GM19455 (cell line): ENCODE measurements around the gene CTIF.
"Not testable (repeated sequence)": the region's sequence is repeated elsewhere in the genome, so short reads cannot be mapped to it uniquely, and the experiment has no call there.

Source experiments
- ATAC-seq: cut with Tn5 transposase; IDR thresholded peaks from one replicate; pipeline ENCODE4 v1.9.1; 2021; ENCODE audit not compliant: unreplicated experiment

CTIF gene

DNA sequence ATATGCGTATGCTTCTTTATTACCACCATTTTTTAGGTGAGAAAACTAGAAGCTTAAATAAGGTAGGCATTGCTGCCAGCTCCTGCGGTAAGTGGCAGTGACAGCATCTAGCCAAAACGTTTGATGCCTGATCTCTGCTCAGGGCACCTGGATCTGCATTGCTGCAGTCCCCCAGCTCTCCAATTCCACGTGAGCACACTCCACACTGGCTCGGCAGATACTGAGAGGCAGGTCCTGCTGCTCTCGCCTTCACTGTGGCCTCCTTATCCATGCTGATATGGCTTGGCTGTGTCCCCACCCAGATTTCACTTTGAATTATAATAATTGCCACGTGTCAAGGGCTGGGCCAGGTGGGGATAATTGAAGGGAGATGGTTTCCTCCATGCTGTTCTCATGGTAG lies 160.9 kb downstream of the CTIF start:
- ATAC-seq, result no peak

DNA sequence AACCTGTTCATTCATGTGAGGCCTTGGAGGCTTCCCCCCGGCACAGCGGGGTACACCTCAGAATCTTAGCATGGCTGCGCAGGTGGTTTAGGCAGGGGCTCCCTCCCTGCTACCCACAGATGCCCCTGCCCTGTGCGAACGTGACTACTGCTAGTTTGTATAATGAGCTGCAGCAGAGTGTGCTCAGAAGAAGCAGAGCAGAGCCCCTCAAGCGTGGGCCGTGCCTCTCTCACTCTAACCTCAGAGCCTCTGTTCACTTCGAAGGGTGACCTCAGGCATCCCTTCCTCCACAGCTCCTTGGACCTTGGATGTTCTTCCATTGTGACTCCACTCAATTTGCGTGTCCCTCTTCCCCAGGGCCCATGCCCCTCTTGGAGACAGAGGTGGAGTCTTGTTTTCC lies 161.6 kb downstream of the CTIF start:
- no peak for ATAC-seq

DNA sequence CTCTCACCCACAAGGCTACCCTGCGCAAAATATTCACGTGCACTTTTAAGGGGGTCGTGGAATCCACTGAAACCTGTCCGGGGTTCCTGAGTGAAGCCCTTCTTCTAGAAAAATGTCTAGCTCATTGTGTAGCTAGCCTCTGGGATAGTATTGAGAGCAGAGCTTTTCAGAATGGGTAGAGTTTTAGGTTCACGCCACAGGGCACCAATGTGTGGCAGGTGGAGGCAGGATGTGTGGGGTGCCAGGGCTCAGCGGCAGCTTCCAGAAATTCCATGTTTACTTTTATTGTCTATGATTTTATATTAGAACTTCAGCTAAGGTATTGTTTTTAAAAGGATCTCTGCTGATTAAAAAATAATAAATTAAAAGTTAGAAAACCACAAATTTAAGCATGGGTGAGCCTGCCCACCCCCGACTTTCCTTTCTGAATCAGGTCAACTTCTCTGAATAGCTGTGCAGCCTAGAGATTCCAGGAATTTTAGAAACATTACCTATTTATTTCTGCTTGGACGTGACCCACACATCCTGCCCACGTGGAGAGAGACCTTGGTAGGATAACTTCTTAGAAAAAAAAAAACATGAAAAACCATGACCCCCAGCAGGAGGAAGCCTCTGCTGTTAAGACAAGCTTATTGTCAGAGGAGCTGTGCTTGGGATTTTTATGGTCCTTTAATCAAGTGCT lies 163.7 kb downstream of the CTIF start:
- ATAC-seq, result no peak

DNA sequence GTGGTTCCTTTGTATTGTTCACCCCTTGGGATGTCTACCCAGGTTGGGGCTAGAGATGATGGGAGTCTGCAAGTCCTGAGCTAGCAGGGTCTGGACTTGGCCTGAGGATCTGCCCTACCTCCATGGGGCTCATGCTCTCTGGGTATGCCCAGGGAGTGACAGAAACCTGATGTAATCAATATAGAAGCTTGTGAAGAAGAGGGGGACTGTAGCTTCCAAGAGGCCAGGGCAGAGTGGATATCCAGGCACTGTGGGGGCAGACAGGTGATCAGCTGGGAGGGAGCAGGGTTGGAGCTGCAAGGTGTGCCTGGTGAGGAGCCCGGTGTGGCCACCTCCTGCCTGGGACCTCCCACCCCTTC lies 164.2 kb downstream of the CTIF start:
- no peak for ATAC-seq

DNA sequence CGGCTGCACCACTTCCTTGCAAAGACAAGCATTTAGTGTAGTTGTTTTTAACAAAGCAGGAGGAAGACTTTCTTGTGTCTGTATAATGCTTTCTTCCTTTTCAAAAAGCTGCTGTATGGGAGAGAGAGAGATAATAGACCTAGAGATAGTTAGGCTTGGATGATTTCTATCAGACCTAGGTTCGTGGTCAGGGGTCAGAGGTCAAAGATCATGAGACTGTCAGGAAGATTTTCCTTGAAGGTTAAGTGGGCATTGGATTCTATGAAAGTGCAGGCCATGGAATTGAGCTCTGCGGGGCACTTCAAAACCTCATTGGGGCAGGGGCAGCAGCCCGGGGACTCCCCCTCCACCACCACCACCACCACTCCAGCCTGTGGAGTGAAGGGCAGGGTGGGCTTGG lies 164.6 kb downstream of the CTIF start:
- no peak for ATAC-seq

DNA sequence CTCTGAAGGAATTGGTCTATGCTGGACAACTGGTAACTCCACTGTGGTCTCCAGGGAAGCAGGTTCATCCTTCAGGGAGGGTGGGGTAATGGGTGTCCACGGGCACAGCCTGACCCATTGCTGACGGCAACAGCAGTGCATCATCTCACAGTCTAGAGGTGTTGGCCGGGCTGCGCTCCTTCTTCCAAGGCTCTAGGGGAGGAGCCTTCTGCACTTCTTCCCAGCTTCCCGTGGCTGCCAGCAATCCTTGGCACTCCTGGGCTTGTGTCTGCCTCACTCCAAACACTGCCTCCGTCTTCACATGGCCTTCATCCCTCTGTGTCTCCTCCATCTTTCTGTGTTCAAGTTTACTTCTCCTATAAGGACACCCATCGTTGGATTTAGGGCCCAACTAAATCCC lies 166.2 kb downstream of the CTIF start:
- ATAC-seq, result no peak

DNA sequence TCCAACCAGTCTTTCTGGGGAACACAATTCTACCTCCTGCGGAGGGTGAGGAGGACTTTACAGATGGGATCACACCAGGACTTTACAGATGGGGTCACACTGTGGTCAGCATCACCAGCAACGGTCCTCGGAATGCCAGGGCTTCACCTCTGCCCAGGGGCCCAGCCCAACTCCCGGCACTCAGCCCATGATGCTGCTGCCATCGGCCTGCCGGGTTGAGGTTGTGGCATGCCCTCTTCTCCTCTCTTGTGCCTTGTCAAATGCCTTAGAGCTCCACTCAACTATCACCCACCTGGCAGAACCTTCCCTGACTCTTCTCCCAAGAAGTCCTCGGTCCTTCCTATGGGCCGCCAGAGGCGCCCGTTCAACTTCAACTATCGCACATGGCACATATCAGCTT lies 166.7 kb downstream of the CTIF start:
- no peak for ATAC-seq

DNA sequence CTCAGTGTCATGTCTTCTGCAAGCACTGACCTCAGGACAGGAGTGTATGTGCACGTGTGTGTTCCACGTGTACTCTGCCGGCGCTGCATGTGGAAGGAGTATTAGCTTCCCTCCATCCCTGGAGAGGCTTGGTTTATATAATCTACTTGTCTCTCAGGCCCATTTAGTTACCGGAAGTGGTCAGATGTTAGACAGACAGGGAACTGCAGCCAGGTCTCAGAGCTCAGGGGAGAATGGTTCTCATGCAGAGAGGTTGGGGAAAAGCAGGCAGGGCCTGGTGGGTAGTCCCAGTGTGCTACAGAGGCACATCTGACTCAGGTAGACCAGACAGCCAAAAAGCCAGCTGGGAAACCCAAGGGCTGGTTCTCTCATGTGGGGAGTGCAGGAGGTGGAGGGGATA lies 167.9 kb downstream of the CTIF start:
- ATAC-seq, result no peak

DNA sequence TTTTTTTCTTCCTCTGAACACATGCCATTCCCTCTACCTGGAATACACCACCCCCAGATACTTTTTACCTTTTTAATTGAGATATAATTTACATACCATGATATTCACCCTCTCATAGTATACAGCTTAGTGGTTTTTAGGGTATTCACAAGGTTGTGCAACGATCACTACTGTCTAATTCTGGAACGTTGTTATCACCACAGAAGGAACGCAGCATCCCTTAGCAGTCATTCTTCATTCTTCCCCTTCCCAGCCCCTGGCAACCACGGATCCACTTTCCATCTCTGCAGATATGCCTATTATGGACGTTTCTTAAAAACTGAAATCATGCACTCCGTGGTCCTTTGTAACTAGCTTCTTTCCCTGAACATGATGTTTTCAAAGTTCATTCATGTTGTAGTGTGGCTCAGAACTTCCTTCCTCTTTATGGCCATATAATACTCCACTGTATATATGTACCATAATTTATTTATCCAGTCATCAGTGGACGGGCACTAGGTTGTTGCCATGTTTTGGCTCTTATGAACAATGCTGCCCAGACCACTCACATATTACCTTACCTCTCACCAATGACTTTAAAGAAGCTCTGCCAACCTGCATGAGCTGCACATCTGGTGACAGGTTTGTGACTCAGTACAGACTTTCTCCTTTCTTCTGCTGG lies 168.9 kb downstream of the CTIF start:
- ATAC-seq, result no peak

DNA sequence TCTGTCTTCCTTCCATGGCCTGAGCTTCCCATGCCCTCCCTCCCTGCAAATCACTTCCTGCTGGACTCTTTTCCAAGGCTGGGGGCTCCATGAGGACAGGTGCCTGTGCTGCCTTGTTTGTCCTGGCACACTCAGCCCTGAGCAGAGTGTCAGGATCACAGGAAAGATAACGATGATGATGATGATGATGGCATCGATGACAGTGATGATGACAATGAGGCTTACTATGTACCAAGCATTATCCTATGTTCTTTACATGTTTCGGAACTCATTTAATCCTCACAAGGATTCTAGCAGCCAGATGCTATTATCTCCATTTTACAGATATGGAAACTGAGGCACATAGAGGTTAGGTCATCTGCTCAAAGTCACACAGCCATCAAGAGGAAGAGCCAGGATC lies 170.0 kb downstream of the CTIF start:
- no peak for ATAC-seq

DNA sequence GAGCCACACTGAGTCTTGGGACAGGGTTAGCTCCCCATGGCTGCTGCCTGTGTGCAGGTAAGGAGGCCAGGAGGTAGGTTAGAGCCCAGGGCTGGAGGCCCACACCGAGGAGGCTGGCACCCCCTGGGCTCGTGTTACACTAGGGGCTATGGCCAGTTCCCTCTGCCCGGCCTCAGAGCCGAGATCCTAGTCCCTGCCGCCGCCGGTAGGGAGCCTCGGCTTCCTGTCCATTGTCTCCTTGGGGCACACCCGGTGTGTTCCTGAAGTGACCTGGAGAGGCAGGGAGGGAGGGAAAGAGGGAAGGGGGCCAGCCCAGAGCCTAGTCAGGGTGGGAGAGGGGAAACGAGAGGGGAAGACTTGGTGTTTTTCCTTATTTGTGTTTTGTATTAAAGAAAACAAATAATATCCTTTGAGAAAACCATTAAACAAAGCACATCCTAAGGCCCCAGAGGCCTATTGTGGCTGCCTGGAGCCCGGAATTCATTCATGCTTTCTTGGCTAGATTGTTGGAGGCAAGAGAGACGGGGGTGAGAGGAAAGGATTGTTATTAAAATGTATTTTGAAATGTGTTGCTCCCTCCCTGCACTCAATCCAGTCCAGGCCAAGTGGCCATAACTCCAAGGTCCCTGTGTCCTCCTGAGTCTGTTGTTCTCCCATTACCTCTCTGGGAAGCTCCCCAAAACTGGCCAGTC lies 170.7 kb downstream of the CTIF start:
- ATAC-seq, result no peak

DNA sequence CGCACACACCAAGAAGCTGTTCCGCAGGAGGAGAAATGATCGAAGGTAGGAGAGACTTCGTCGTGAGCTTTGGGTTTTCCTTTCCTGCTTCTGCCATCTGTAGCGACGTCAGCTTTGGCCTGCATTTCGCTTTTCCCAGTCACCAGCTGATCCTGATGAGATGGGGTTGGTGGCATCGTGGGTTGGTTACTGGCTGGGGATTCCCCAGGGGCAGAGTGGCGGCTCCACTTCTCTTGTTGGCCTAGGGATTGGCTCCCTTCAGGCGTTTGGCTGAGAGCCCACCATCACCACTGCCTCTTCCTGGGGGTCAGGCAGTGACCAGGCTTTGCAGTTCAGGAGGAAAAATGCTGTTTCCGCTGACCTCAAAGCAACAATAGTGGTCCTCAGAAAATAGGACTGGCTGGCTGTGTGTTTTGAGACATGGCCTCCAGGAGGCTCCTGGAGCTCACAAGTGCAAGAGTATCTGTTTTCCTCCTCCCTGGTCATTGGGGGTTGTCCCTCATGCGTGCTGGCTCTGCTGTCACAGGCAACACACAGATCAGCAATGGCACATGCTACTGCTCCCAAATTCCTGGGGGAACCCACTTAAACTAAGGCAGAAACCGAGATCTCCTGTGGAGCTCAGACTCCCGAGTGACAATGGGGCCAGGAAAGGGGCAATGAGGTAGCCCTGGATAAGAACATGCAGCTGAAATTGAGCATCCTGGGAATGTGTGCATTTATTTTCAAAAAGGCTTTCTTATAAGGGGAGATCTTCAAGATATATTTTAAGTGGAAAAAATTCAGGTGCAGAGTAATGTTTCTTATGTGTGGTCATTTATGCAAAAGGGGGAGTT lies 173.0 kb downstream of the CTIF start:
- ATAC-seq, result no peak

DNA sequence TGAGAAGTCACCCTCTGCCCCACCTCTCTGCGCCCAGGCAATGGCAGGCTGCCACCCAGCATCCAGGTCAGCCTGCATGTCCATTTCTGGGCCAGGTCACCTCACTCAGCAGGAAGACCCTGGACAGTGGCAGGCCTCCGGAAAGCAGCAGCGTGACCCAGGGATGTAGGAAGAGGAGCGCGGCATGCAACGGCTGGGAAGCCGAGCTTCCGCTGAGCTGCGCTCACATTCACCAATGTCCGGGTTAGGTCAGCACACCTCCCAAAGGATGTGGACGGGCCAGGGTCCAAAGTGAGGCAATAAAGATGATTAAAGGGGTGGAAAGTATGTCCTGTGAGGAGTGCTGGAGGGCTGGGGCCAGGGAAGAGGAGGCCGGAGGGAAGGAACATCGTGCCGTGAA lies 174.5 kb downstream of the CTIF start:
- no peak for ATAC-seq

DNA sequence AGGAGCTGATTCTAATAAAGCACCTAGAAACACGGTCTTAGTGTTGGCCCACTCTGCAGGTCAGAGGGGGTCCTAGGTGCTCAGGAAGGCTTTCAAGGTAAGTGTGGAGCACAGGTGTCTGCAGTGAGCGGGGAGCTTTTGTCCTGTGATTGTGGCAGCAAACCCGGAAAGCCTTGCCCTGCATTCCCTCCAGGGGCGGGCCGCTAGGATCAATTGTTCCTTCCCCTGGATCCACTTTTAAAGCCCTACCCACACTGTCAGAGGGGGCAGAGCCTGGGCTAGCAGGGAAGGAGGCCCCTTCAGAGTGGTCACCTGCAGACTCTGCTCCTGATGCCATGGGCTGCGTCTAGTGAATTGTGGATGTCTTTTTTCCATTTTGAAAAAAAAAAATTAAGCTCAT lies 176.0 kb downstream of the CTIF start:
- no peak for ATAC-seq

DNA sequence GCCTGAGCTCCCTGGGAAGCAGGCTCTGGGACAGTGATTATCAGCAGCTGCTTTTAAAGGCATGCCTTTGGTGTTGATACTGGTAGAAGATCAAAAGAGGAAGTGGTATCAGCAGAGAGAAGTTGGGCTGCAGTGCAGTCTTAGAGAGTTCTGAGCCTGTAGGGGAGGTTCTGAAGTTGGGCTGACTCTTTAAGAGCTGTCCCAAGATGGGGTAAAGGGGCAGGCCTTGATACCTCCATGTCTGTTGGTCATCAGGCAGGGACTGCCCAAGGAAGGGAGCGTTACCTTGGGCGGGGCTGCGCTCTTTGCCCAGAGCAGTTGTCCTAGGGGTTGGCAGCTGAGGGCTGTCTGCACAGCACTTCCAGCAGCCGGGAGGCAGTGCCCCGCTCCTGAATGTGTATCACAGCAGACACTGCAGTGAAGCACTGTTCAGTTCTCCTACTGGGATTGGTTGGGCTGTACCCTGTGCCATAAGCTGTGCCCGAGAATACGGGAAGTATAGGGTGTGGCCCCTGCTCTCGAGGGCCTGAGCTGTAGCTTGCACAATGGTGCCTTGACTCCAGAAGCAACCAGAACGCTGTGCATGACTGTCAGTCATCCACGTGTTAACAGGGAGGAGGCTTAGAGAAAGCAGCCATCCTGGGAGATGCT lies 177.0 kb downstream of the CTIF start:
- peak; percentile 57 for ATAC-seq

DNA sequence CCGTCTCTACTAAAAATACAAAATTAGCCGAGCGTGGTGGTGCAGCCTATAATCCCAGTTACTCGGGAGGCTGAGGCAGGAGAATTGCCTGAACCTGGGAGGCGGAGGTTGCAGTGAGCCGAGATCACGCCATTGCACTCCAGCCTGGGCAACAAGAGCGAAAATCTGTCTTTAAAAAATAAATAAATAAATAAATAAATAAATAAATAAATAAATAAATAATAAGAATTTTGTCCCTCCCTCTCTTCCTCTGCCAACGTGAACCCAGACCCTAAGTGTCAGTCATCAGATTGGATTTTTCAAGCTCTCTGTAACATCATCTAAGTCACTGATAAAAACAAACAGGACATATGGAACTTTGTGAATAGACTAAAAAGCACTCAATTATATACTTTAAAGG lies 178.4 kb downstream of the CTIF start:
- ATAC-seq, result not testable (repeated sequence)

DNA sequence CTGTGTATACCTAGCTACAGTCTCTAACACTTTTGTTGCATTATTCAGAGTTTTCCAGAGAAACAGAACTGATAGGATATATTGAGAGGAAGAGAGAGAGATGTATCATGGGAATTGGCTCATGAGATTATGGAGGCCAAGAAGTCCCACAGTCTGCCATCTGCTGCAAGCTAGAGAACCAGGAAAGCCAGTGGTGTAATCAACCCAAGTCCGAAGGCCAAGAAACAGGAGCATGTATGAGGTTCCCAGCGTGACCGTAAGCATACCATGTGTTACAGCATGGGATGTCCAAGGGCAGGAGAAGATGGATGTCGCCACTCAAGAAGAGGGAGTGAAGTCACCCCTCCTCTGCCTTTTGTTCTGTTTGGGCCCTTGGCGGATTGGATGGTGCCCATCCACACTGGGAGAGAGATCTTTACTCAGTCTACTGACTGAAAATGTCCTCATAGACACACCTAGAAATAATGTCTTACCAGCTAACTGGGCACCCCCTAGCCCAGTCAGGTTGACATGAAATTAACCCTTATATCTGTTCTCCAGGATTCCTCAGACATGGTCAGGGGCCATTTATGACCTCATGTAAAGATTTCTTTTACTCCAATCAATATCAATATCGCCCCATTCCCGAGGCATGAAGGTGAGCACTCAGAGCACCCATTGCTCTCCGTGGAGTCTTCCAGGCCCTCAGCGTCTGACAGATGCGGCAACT lies 179.6 kb downstream of the CTIF start:
- ATAC-seq, result no peak

DNA sequence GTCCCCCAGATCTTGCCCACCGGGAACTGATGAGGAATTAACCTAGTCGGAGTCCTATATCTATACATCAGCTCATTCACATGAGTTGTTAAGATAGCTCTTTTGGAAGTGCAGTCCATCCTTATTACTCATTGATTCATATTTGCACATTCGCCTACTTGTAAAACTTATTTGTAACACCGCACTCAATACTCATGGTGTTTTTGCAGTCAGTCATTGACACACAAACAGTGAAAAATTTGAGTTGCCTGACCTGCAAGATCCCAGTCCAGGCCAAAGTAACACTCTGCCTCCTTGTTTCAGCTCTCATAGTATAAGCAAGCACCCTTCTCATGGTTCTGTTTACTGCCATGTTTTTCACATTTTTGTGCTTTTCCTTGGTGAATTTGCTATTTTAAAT lies 180.6 kb downstream of the CTIF start:
- ATAC-seq, result no peak

DNA sequence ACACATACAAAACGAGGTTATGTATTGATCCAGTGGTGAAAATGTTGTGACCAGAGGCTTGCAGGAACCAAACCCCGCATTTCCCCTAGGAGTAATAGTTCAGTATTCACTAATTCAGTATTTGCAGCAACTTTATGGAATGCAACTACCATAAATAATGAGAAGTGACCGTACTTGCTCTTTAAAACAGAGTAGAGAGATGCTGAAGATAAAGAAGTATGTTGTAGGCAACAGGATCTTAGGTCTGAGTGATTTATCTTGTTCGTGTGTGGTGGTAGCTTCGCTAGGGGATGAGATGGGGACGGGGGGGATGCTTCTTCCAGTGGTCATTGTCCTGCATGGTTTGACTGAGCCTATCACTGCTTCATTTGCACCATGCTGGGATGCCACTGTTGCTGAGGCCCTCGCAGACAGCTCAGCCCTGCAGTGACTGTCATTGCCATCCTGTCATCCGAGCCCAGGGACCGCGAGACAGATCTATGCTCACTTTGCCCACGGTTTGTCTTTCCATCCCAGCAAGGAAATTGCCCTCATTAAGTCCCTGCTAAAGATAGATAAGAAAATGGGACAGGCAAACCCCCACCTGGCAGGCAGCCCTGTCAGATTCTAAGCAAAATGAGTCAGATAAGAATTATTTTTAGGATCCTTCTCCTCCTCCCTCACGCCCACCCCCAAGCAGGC lies 181.3 kb downstream of the CTIF start:
- no peak for ATAC-seq

DNA sequence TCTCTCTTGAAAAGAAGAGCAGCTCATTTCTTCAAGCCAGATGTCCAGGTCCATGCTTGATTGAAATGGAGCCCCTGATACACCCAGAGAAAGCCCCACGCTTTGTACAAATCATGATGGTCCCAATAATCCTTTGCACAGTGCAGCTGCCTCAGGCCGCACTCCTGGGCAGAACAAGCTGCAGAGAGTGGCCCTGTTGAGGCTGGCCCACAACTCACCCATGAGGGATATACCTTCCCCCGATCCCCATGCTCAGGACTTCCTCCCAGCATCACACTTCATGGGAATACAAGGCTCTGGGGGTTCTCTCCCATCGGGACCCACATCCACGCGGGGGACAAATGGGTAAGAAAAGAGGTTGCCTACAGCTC lies 181.8 kb downstream of the CTIF start:
- ATAC-seq, result no peak
